Measurements from ENCODE around the gene PLA2G10.
"Not testable (repeated sequence)": the region's sequence is repeated elsewhere in the genome, so short reads cannot be mapped to it uniquely, and the experiment has no call there.

The PLA2G10 gene

DNA sequence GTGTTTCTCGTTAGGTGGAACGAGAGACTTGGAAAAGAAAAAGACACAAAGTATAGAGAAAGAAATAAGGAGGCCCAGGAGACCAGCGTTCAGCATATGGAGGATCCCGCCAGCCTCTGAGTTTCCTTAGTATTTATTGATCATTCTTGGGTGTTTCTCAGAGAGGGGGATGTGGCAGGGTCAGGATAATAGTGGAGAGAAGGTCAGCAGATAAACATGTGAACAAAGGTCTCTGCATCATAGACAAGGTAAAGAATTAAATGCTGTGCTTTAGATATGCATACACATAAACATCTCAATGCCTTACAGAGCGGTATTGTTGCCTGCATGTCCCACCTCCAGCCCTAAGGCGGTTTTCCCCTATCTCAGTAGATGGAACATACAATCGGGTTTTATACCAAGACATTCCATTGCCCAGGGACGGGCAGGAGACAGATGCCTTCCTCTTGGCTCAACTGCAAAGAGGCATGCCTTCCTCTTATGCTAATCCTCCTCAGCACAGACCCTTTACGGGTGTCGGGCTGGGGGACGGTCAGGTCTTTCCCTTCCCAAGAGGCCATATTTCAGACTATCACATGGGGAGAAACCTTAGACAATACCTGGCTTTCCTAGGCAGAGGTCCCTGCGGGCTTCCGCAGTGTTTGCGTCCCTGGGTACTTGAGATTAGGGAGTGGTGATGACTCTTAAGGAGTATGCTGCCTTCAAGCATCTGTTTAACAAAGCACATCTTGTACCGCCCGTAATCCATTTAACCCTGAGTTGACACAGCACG lies 57.7 kb downstream of the PLA2G10 start:
- not testable (repeated sequence) for H3K27me3 Mint-ChIP-seq, H3K9me3 Mint-ChIP-seq, DNase-seq
- Mint-ChIP-seq H3K36me3 (ENCODE audit: low read depth) (peaks cover 87% of the 10 kb centered on the region), H3K4me1 (ENCODE audit: low read depth) (peaks cover 68% of the 10 kb centered on the region), H3K4me3 (peak overlapping the region; percentile 16), H3K27ac (peak overlapping the region; percentile 99)

DNA sequence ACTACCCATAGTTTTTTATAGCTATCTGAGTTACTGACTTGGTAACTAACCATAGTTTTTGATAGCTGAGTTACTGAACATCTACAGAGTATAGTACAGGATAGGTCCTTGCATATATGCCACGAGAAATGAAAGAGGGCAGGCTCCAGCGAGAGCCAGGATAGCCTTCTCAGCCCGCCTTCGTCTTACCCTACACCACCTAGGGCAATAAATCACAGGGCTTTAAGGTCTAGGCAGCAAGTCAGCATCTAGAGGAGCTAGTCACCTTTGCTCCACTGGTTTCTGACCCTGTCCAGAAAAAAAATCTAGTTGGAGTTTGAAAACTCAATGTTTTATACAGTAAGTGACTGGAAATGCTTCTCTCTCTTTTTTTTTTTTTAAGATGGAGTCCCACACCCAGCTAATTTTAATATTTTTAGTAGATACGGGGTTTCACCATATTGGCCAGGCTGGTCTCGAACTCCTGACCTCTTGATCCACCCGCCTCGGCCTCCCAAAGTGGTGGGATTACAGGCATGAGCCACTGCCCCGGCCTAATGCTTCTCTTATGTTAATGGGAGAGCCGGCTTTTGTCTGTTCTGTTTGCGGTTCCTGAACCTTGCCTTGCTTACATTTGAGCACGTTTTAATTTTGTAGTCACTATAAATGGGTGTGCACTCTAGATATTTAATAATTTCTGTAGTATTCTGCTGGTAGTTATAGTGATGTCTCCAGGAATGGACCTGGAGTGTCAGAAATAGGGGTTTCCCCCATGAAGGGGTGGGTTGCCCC lies 58.5 kb downstream of the PLA2G10 start:
- DNase-seq, result no peak
- H3K4me1 Mint-ChIP-seq (ENCODE audit: low read depth), result peaks cover 67% of the 10 kb centered on the region
- peak overlapping the region; percentile 100 for H3K4me3 Mint-ChIP-seq
- H3K27ac Mint-ChIP-seq, result peak overlapping the region; percentile 99
- H3K9me3 Mint-ChIP-seq, result no peaks in the 10 kb centered on the region
- no peaks in the 10 kb centered on the region for H3K27me3 Mint-ChIP-seq
- peaks cover 81% of the 10 kb centered on the region for H3K36me3 Mint-ChIP-seq (ENCODE audit: low read depth)

DNA sequence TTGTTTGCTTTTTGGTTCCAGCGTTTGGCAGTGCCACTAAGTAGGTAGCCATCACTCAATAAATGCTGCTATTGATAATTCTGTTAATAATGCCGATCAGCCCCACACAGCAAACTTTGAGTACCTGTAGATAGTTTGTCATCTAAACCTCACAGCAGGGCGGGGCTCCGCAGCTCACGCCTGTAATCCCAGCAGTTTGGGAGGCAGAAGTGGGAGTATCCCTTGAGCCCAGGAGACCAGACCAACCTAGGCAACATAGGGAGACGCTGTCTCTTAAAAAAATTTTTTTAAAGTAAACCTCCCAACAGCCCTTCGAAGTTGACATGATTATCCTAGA lies 59.8 kb downstream of the PLA2G10 start:
- Mint-ChIP-seq H3K27ac (peak overlapping the region; percentile 99), H3K4me1 (ENCODE audit: low read depth) (peaks cover 60% of the 10 kb centered on the region), H3K27me3 (no peaks in the 10 kb centered on the region), H3K36me3 (ENCODE audit: low read depth) (peaks cover 72% of the 10 kb centered on the region), H3K9me3 (no peaks in the 10 kb centered on the region), H3K4me3 (peak overlapping the region; percentile 100)
- DNase-seq, result no peak

DNA sequence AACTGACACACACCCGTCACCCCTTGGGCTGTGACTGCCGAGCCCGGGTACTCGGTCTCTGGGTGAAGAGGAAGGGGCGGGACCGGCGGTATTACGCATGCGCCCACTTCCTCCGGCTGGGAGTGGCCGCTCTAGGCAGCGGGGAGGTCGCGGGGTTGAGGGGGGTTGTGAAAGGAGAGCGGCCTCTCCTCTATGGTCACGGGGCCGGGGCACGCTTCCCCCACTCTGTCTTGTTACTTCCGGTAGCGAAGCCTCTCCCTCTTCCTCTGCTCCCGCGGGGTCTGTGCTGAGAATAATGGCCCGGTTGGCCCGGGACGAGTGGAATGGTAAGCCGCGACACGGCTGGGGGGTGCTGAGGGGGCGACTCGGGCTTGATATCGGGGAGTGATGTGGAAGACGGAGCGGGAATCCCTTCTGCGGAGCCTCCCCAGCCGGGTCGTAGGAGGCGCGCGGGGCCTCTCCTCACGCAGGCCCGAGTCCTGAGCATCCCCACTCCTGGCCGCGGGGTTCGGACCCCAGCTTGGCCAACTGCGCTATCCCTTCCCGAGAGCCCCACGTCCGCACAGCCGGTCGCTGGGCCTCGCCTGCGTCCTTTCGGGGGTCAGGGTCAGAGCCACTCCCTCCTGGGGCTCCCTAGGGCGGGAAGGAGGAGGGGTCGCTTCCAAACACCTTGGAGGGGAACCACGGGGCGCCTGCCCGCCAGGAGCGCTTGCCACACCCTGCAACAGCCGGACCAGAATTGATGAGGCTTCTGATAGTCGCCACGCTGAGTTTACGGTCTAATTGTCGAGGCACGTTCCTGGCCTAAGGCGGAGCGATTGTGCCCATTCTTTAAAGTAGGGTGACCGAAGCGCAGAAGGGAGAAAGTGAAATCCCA lies 61.2 kb downstream of the PLA2G10 start, which contains the start of gene BFAR:
Gene BFAR (plus strand): TSS at position 259 of the 877 bp plus-strand sequence. CDS start 11,396 bp downstream, outside the sequence.
- peak within 1 kb of the TSS; percentile 99 for H3K27ac Mint-ChIP-seq
- H3K27me3 Mint-ChIP-seq, result no peaks in the 10 kb centered on the region
- H3K4me1 Mint-ChIP-seq (ENCODE audit: low read depth), result peaks cover 70% of the 10 kb centered on the region
- peak; percentile 99 for DNase-seq
- no peaks in the 10 kb centered on the region for H3K9me3 Mint-ChIP-seq
- peaks cover 72% of the 10 kb centered on the region for H3K36me3 Mint-ChIP-seq (ENCODE audit: low read depth)
- H3K4me3 Mint-ChIP-seq, result peak within 1 kb of the TSS; percentile 100

DNA sequence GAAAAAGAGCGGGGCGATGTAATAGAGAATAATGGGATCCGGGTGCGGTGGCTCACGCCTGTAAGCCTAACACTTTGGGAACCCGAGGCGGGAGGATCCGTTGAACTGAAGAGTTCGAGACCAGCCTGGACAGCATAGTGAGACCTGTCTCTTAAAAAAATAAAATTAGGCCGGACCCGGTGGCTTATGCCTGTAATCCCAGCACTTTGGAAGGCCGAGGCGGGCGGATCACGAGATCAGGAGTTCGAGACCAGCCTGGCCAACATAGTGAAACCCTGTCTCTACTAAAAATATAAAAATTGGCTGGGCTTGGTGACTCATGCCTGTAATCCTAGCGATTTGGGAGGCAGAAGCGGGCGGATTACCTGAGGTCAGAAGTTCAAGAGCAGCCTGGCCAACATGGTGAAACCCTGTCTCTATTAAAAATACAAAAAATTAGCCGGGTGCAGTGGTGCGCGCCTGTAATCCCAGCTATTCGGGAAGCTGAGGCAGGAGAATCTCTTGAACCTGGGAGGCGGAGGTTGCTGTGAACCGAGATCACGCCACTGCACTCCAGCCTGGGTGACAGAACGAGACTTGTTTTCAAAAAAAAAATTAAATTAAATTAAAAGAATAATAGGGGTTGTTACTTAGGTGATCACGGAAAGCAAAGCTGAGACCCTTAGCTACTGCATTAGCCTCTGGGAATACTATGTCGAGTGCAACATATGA lies 63.3 kb downstream of the PLA2G10 start:
- peaks cover 70% of the 10 kb centered on the region for H3K36me3 Mint-ChIP-seq (ENCODE audit: low read depth)
- DNase-seq, H3K27me3 Mint-ChIP-seq, H3K9me3 Mint-ChIP-seq: not testable (repeated sequence)
- H3K4me1 Mint-ChIP-seq (ENCODE audit: low read depth), result peaks cover 65% of the 10 kb centered on the region
- peak overlapping the region; percentile 100 for H3K4me3 Mint-ChIP-seq
- peak overlapping the region; percentile 99 for H3K27ac Mint-ChIP-seq

DNA sequence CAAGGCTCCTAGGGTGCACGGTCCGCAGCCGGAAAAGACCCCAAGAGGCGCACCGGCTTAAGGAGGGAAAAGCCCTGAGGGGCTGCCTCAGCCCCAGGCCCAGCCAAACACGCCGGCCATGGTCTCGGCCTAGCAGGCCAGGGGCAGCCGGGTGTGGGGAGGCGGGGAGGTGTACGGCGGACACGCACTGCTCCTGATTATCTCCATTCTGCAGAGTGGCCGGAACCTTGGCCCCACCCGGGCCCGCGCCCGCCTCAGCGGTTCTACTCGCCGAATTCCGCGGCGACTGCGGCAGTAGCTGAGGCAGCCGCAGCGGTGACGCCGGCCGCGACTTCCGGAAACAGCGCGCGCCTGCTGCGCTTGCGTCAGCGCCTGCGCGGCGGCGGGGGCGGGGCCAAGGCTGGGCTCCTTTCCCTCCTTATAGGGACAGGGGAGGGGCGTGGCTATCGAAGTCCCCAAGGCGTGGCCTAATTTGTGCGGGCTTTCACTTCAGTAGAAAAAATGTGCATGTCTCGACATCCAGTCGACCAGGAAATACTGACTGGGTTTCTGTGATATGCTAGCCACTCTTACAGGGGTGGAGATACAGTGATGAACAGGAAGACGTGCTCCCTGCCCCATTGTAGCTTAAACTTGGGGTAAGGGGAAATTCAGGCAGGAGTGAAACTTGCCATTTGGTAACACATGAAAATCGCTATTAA lies 64.0 kb downstream of the PLA2G10 start, which contains the start of gene PARN:
Gene PARN (minus strand): TSS at position 342 of the 701 bp plus-strand sequence. CDS start 135 bp downstream, at position 207.
- H3K4me1 Mint-ChIP-seq (ENCODE audit: low read depth), result peaks cover 61% of the 10 kb centered on the region
- H3K9me3 Mint-ChIP-seq, result no peaks in the 10 kb centered on the region
- H3K27ac Mint-ChIP-seq, result peak within 1 kb of the TSS; percentile 99
- peaks cover 70% of the 10 kb centered on the region for H3K36me3 Mint-ChIP-seq (ENCODE audit: low read depth)
- H3K4me3 Mint-ChIP-seq, result peak within 1 kb of the TSS; percentile 95
- peak; percentile 98 for DNase-seq
- no peaks in the 10 kb centered on the region for H3K27me3 Mint-ChIP-seq

DNA sequence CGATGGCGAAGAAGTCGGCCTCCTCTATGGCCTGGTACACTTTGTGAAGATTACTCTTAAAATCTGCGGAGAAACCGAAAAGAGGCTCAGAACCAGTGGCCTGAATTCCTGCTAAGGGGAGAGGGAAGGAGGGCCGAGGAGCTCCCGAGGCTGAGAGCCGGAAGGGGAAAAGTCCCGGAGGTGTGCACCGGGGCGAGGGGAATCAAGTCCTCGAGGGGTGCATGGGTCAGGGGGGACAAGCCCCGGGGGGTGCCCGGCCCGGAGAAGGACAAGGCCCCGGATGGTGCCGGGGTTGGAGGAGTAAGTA lies 64.5 kb downstream of the PLA2G10 start:
- no peaks in the 10 kb centered on the region for H3K9me3 Mint-ChIP-seq
- peaks cover 70% of the 10 kb centered on the region for H3K36me3 Mint-ChIP-seq (ENCODE audit: low read depth)
- peaks cover 56% of the 10 kb centered on the region for H3K4me1 Mint-ChIP-seq (ENCODE audit: low read depth)
- peak overlapping the region; percentile 95 for H3K4me3 Mint-ChIP-seq
- H3K27ac Mint-ChIP-seq, result peak overlapping the region; percentile 96
- no peaks in the 10 kb centered on the region for H3K27me3 Mint-ChIP-seq
- DNase-seq, result no peak

DNA sequence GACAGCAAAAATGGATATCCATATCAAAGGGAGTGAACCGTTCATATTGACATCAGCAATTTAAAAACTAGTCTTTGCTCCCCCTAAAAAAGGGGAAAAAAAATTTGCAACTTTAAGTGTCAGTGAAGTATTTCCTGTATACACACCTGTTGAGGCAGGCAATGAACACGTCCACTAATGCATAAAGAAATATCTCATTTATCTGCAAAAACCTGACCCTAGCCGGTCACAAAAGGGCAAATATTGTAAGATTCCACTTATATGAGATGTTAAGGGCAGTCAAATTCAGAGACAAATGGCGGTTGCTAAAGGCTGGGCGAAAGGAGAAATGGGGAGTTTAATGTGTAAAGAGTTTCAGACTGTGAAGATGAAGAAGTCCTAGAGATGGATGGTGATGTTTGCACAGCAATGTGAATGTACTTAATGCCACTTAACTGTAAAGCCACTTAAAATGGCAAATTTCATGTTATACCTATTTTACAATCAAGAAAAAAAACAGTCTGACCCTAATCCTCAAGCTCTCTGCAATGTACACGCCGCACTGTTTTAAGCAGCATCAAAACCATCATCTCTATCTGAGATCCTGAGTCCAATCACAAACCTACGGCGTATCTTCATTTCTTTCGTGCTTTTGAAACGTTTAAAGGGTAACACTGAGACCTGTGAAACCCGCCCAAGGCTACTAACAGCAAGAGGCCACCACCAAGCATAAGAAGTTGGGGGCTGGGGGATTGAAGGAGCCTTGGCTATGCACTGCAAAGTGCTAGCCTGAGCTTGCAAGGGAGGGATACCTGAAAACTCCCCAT lies 65.1 kb downstream of the PLA2G10 start:
- no peaks in the 10 kb centered on the region for H3K9me3 Mint-ChIP-seq
- peaks cover 70% of the 10 kb centered on the region for H3K36me3 Mint-ChIP-seq (ENCODE audit: low read depth)
- peaks cover 53% of the 10 kb centered on the region for H3K4me1 Mint-ChIP-seq (ENCODE audit: low read depth)
- DNase-seq, result no peak
- H3K27ac Mint-ChIP-seq, result peak overlapping the region; percentile 96
- no peaks in the 10 kb centered on the region for H3K27me3 Mint-ChIP-seq
- peak overlapping the region; percentile 95 for H3K4me3 Mint-ChIP-seq

DNA sequence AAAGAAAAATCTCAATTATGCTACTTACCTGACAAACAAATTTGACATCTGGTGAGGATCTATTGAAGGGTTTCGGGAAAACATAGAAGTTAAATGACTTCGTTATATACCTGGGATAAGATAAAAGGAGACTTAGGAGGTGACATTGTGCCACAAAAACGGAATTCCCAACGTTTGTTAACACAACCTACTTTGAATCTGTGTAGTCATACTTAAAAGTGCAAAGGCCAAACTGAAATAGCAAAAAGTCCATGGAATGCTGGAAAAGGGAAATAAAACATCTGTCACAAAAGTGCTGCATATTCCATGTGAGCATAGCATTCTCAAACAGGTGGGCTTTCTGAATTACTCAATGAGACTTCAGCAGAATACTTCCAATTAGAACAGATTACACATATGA lies 67.0 kb downstream of the PLA2G10 start:
- no peak for DNase-seq
- no peaks in the 10 kb centered on the region for H3K9me3 Mint-ChIP-seq
- peak overlapping the region; percentile 11 for H3K27ac Mint-ChIP-seq
- no peaks in the 10 kb centered on the region for H3K27me3 Mint-ChIP-seq
- no peak overlapping the region for H3K4me3 Mint-ChIP-seq
- H3K36me3 Mint-ChIP-seq (ENCODE audit: low read depth), result peaks cover 73% of the 10 kb centered on the region
- peaks cover 49% of the 10 kb centered on the region for H3K4me1 Mint-ChIP-seq (ENCODE audit: low read depth)

Data from activated T-cell treated with anti-CD3 and anti-CD28 coated beads, Interleukin-2, amount 50 U/mL, for 24 hours (primary cell).